H9 (cell line): ENCODE measurements around the gene TMCC1. TPM values are rescaled to one million over a fixed set of nuclear protein-coding genes. Genes with fewer than 3 reads are reported as not detected.
A peak's percentile ranks its signal among the peaks of the same experiment; 100 is the strongest.

Experiments
- DNase-seq: peaks from one replicate; pipeline ENCODE4 v3.0.0-alpha.2; 2017
- H2AFZ ChIP-seq: one replicate; pipeline ENCODE4 v1.6.1; 2013; ENCODE audit warnings: mild to moderate bottlenecking, low read length, control low read depth, moderate library complexity
- H2AK5ac ChIP-seq: 2 replicates; pipeline ENCODE4 v1.6.1; 2013; ENCODE audit warnings: low read length, control low read depth, mixed read lengths; ENCODE audit not compliant: insufficient read length
- H2BK120ac ChIP-seq: one replicate; pipeline ENCODE4 v1.6.1; 2013; ENCODE audit warnings: low read depth, mild to moderate bottlenecking, low read length, control low read depth, inconsistent platforms; ENCODE audit not compliant: poor library complexity, severe bottlenecking
- H2BK12ac ChIP-seq: 2 replicates; pipeline ENCODE4 v1.6.1; 2013; ENCODE audit warnings: low read length, control low read depth, mixed read lengths, low read depth; ENCODE audit not compliant: insufficient read length
- H2BK15ac ChIP-seq: 2 replicates; pipeline ENCODE4 v1.6.1; 2013; ENCODE audit warnings: low read depth, low read length, control low read depth
- H2BK20ac ChIP-seq: one replicate; pipeline ENCODE4 v1.6.1; 2013; ENCODE audit warnings: low read depth, mild to moderate bottlenecking, low read length, control low read depth, inconsistent platforms; ENCODE audit not compliant: poor library complexity, severe bottlenecking
- H2BK5ac ChIP-seq: 2 replicates; pipeline ENCODE4 v1.6.1; 2013; ENCODE audit warnings: low read length, control low read depth, mixed read lengths; ENCODE audit not compliant: insufficient read length
- H3K14ac ChIP-seq: 2 replicates; pipeline ENCODE4 v1.6.1; 2013; ENCODE audit warnings: low read length, control low read depth; ENCODE audit not compliant: insufficient read depth
- H3K18ac ChIP-seq: 2 replicates; pipeline ENCODE4 v1.6.1; 2013; ENCODE audit warnings: low read depth, mild to moderate bottlenecking, mixed read lengths, low read length, control low read depth; ENCODE audit not compliant: insufficient read length
- H3K23ac ChIP-seq: 2 replicates; pipeline ENCODE4 v1.6.1; 2013; ENCODE audit warnings: low read length, control low read depth, mixed read lengths, low read depth; ENCODE audit not compliant: insufficient read length
- H3K23me2 ChIP-seq: 2 replicates; pipeline ENCODE4 v1.6.1; 2013; ENCODE audit warnings: low read depth, mild to moderate bottlenecking, mixed read lengths, low read length, control low read depth; ENCODE audit not compliant: insufficient read length, poor library complexity, severe bottlenecking
- H3K27ac ChIP-seq: 2 replicates; pipeline ENCODE4 v1.5.1; 2013; ENCODE audit warnings: low read length, control low read depth, mixed read lengths, low read depth; ENCODE audit not compliant: insufficient read length
- H3K27me3 ChIP-seq: 2 replicates; pipeline ENCODE4 v1.6.1; 2013; ENCODE audit warnings: low read length, control low read depth, inconsistent platforms; ENCODE audit not compliant: insufficient read depth
- H3K4ac ChIP-seq: 2 replicates; pipeline ENCODE4 v1.6.1; 2013; ENCODE audit warnings: low read depth, mild to moderate bottlenecking, control low read depth, inconsistent platforms, low read length, moderate library complexity
- H3K4me1 ChIP-seq: 2 replicates; pipeline ENCODE4 v1.6.1; 2013; ENCODE audit warnings: low read length, control low read depth, inconsistent platforms; ENCODE audit not compliant: insufficient read depth
- H3K4me2 ChIP-seq: 2 replicates; pipeline ENCODE4 v1.6.1; 2013; ENCODE audit warnings: low read length, control low read depth, mixed read lengths; ENCODE audit not compliant: insufficient read length, insufficient read depth
- H3K56ac ChIP-seq: 2 replicates; pipeline ENCODE4 v1.6.1; 2013; ENCODE audit warnings: low read depth, mild to moderate bottlenecking, mixed read lengths, low read length, control low read depth; ENCODE audit not compliant: insufficient read length
- H3K79me1 ChIP-seq: 2 replicates; pipeline ENCODE4 v1.6.1; 2013; ENCODE audit warnings: low read depth, mild to moderate bottlenecking, moderate library complexity, low read length, control low read depth, inconsistent platforms; ENCODE audit not compliant: insufficient read depth, poor library complexity, severe bottlenecking
- H3K79me2 ChIP-seq: 2 replicates; pipeline ENCODE4 v1.6.1; 2013; ENCODE audit warnings: low read length, control low read depth, inconsistent platforms; ENCODE audit not compliant: insufficient read depth
- H3K9ac ChIP-seq: 2 replicates; pipeline ENCODE4 v1.6.1; 2013; ENCODE audit warnings: low read length, control low read depth, mixed read lengths; ENCODE audit not compliant: insufficient read length; ENCODE audit errors: extremely low read depth
- H3K9me3 ChIP-seq: one replicate; pipeline ENCODE4 v1.6.1; 2013; ENCODE audit warnings: low read depth, low read length, inconsistent platforms; ENCODE audit not compliant: control insufficient read depth
- H3T11ph ChIP-seq: one replicate; pipeline ENCODE4 v1.6.1; 2013; ENCODE audit warnings: mild to moderate bottlenecking, low read length, control low read depth, inconsistent platforms
- H4K20me1 ChIP-seq: one replicate; pipeline ENCODE4 v1.6.1; 2013; ENCODE audit not compliant: control insufficient read depth, insufficient read length, insufficient read depth
- H4K5ac ChIP-seq: 2 replicates; pipeline ENCODE4 v1.6.1; 2013; ENCODE audit warnings: low read depth, mild to moderate bottlenecking, mixed read lengths, low read length, control low read depth; ENCODE audit not compliant: insufficient read length
- H4K8ac ChIP-seq: replicated peaks from 2 replicates; pipeline ENCODE4 v1.6.1; 2013; ENCODE audit warnings: low read length, control low read depth, mixed read lengths, low read depth; ENCODE audit not compliant: insufficient read length
- H4K91ac ChIP-seq: 2 replicates; pipeline ENCODE4 v1.6.1; 2013; ENCODE audit warnings: low read depth, mild to moderate bottlenecking, moderate library complexity, mixed read lengths, low read length, control low read depth; ENCODE audit not compliant: insufficient read length
- H3K27ac Mint-ChIP-seq, 3 experiments: 2 replicates in 2 of 3; 3 replicates in 1 of 3; pipeline ENCODE4 v1.8.0; 2020 to 2021; ENCODE audit warnings: mixed read lengths in 3 of 3, mild to moderate bottlenecking in 1 of 3, moderate library complexity in 1 of 3
- H3K27me3 Mint-ChIP-seq: 2 replicates; pipeline ENCODE4 v1.8.0; 2021; ENCODE audit warnings: low read depth, mild to moderate bottlenecking, moderate library complexity, mixed read lengths
- H3K36me3 Mint-ChIP-seq, 3 experiments: 2 replicates in 2 of 3; 3 replicates in 1 of 3; pipeline ENCODE4 v1.8.0; 2020 to 2021; ENCODE audit warnings: low read depth in 3 of 3, mixed read lengths in 3 of 3; ENCODE audit not compliant: insufficient read depth in 1 of 3
- H3K4me1 Mint-ChIP-seq, 2 experiments: 2 replicates each; pipeline ENCODE4 v1.8.0; 2020; ENCODE audit warnings: mixed read lengths in 2 of 2
- H3K4me3 Mint-ChIP-seq, 2 experiments: 2 replicates in 1 of 2; 3 replicates in 1 of 2; pipeline ENCODE4 v1.8.0; 2020 to 2021; ENCODE audit warnings: mild to moderate bottlenecking in 2 of 2, mixed read lengths in 2 of 2, moderate library complexity in 1 of 2
- H3K9me3 Mint-ChIP-seq, 2 experiments: 2 replicates in 1 of 2; 3 replicates in 1 of 2; pipeline ENCODE4 v1.8.0; 2020; ENCODE audit warnings: mild to moderate bottlenecking in 2 of 2, mixed read lengths in 2 of 2, moderate library complexity in 1 of 2
- CTCF ChIP-seq: fragments of 200-600 bp; sonication (generic); conservative IDR thresholded peaks from 3 replicates; pipeline ENCODE4 v1.8.0; 2021; ENCODE audit warnings: antibody characterized with exemption, mild to moderate bottlenecking
- WGBS: extraction: QIAGEN DNeasy Blood & Tissue Kit; methylation state at CpG from one replicate; pipeline ENCODE4 v1.1.7; 2013; ENCODE audit warnings: missing lambda C conversion rate, low lambda C conversion rate, mixed read lengths; ENCODE audit not compliant: insufficient read length; ENCODE audit errors: extremely low coverage; 5-methylcytosine and 5-hydroxymethylcytosine counted together
- total RNA-seq: library from RNA; stranded (reverse); gene quantifications from 2 replicates; pipeline ENCODE4 v1.2.1, GENCODE V29; 2021

Gene TMCC1
- total RNA-seq, 1 experiment from 2014 or later: 24.4 TPM

- Histone ChIP-seq H3K23me2 (peaks cover 4% of the 10 kb centered on the region), H3K79me2 (no peaks in the 10 kb centered on the region), H2BK20ac (no peak overlapping the region), H3K4ac (no peak overlapping the region), H3K56ac (no peak overlapping the region), H3K79me1 (no peaks in the 10 kb centered on the region), H2BK5ac (no peak overlapping the region), H4K20me1 (no peaks in the 10 kb centered on the region), H3K27ac (no peak overlapping the region), H3K14ac (no peak overlapping the region), H3K18ac (no peak overlapping the region), H2BK120ac (no peak overlapping the region), H2BK15ac (no peak overlapping the region), H2BK12ac (no peak overlapping the region), H4K5ac (no peak overlapping the region), H3K4me1 (peaks cover 6% of the 10 kb centered on the region; the same call in 1 of the 2 replicates), H4K8ac (no peak overlapping the region), H3T11ph (no peak overlapping the region), H3K23ac (no peak overlapping the region), H2AFZ (no peak overlapping the region), H3K9me3 (no peaks in the 10 kb centered on the region), H4K91ac (no peak overlapping the region), H3K9ac (no peak overlapping the region), H3K4me2 (no peak overlapping the region), H3K27me3 (no peaks in the 10 kb centered on the region), H2AK5ac (no peak overlapping the region)
- no peak for DNase-seq
- Mint-ChIP-seq H3K4me1 (peaks cover 23 to 34% of the 10 kb centered on the region in 2 experiments), H3K36me3 (no peaks in the 10 kb centered on the region), H3K27me3 (no peaks in the 10 kb centered on the region; the same call in 1 of the 2 replicates), H3K9me3 (no peaks in the 10 kb centered on the region), H3K27ac (peak overlapping the region in 1 of 3 experiments; percentile 79; a peak in 1 of 7 replicates), H3K4me3 (no peak overlapping the region)
- no peak for TF ChIP-seq CTCF
- no CpG with 5 or more reads among the region's 12 CpGs for WGBS
These were observed 271.2 kb downstream of the TMCC1 start for GRCh38 chr3:129622226-129622874.
